Measurements from ENCODE around the gene KCND2.

Gene KCND2

GRCh38 chr7:120723465-120724385 is 450.8 kb downstream of the KCND2 start:
- TF ChIP-seq CTCF (conservative IDR thresholded peaks at IDR 0.05; ENCODE audit: low read depth, low read length), result no peak
- no peak overlapping the region for H3K4me3 ChIP-seq (ENCODE audit: low read depth, low read length)
- DNase-seq (ENCODE audit: low read depth), result no peak

GRCh38 chr7:120724448-120724847 is 451.5 kb downstream of the KCND2 start:
- no peak for TF ChIP-seq CTCF (conservative IDR thresholded peaks at IDR 0.05; ENCODE audit: low read depth, low read length)
- DNase-seq (ENCODE audit: low read depth), result no peak

GRCh38 chr7:120724955-120725354 is 452.0 kb downstream of the KCND2 start:
- DNase-seq (ENCODE audit: low read depth), result no peak
- no peak for TF ChIP-seq CTCF (conservative IDR thresholded peaks at IDR 0.05; ENCODE audit: low read depth, low read length)
- no peak overlapping the region for H3K4me3 ChIP-seq (ENCODE audit: low read depth, low read length)

More at GRCh38 chr7:120724448-120724847, 451.5 kb downstream of the KCND2 start:
- no peak overlapping the region for H3K4me3 ChIP-seq (ENCODE audit: low read depth, low read length)

GRCh38 chr7:120725376-120726039 is 452.5 kb downstream of the KCND2 start:
- H3K4me3 ChIP-seq (ENCODE audit: low read depth, low read length), result no peak overlapping the region
- TF ChIP-seq CTCF (conservative IDR thresholded peaks at IDR 0.05; ENCODE audit: low read depth, low read length), result peak; percentile 61
- DNase-seq (ENCODE audit: low read depth), result peak; percentile 77

- no peak overlapping the region for H3K4me3 ChIP-seq (ENCODE audit: low read depth, low read length)
- peak; percentile 20 for DNase-seq (ENCODE audit: low read depth)
- no peak for TF ChIP-seq CTCF (conservative IDR thresholded peaks at IDR 0.05; ENCODE audit: low read depth, low read length)
Observed at GRCh38 chr7:120729245-120729644, 456.3 kb downstream of the KCND2 start.

GRCh38 chr7:120731271-120731670 is 458.3 kb downstream of the KCND2 start:
- H3K4me3 ChIP-seq (ENCODE audit: low read depth, low read length), result no peak overlapping the region
- no peak for DNase-seq (ENCODE audit: low read depth)
- TF ChIP-seq CTCF (conservative IDR thresholded peaks at IDR 0.05; ENCODE audit: low read depth, low read length), result no peak
